ENCODE results near the gene NEB. TPM values are rescaled to one million over a fixed set of nuclear protein-coding genes. Genes with fewer than 3 reads are reported as not detected.
"Not testable (repeated sequence)": the region's sequence is repeated elsewhere in the genome, so short reads cannot be mapped to it uniquely, and the experiment has no call there.

The NEB gene
- total and polyA plus RNA-seq, 2 donors from 2014 or later: 0.88 to 1.6 TPM

- Histone ChIP-seq H3K4me1 (ENCODE audit: control insufficient read depth in 2 of 3, insufficient read depth in 2 of 3, low read depth in 1 of 3, low read length in 3 of 3) (no peaks in the 10 kb centered on the region), H3K9me3 (ENCODE audit: control insufficient read depth in 2 of 3, insufficient read depth in 1 of 3, low read length in 3 of 3) (no peaks in the 10 kb centered on the region), H3K4me3 (ENCODE audit: low read length in 3 of 3) (no peak overlapping the region), H3K36me3 (ENCODE audit: control insufficient read depth in 2 of 3, insufficient read depth in 3 of 3, low read length in 3 of 3) (no peaks in the 10 kb centered on the region), H3K27ac (ENCODE audit: low read depth in 2 of 2, low read length in 2 of 2) (no peak overlapping the region), H3K27me3 (ENCODE audit: control insufficient read depth, insufficient read depth, low read length) (no peaks in the 10 kb centered on the region), H3K9ac (ENCODE audit: low read length in 3 of 3) (no peak overlapping the region)
- no peak for FAIRE-seq
- no peak for TF ChIP-seq CTCF (IDR thresholded peaks at IDR 0.05; ENCODE audit: borderline replicate concordance, extremely low read depth, insufficient read depth)
- intact Hi-C loops (cut with DNase I): no loop called here
- DNase-seq: no peak
Measured at GRCh38 chr2:151567006-151567405, 167.3 kb downstream of the NEB start.

GRCh38 chr2:151562398-151562797, 171.9 kb downstream of the NEB start:
- DNase-seq (no peak), FAIRE-seq (no peak)
- TF ChIP-seq CTCF (IDR thresholded peaks at IDR 0.05; ENCODE audit: borderline replicate concordance, extremely low read depth, insufficient read depth): no peak
- Histone ChIP-seq H3K27me3 (ENCODE audit: control insufficient read depth, insufficient read depth, low read length) (no peaks in the 10 kb centered on the region), H3K4me1 (ENCODE audit: control insufficient read depth in 2 of 3, insufficient read depth in 2 of 3, low read depth in 1 of 3, low read length in 3 of 3) (no peaks in the 10 kb centered on the region), H3K9me3 (ENCODE audit: control insufficient read depth in 2 of 3, insufficient read depth in 1 of 3, low read length in 3 of 3) (no peaks in the 10 kb centered on the region), H3K4me3 (ENCODE audit: low read length in 3 of 3) (no peak overlapping the region), H3K27ac (ENCODE audit: low read depth in 2 of 2, low read length in 2 of 2) (no peak overlapping the region), H3K9ac (ENCODE audit: low read length in 3 of 3) (no peak overlapping the region), H3K36me3 (ENCODE audit: control insufficient read depth in 2 of 3, insufficient read depth in 3 of 3, low read length in 3 of 3) (no peaks in the 10 kb centered on the region)
- intact Hi-C loops (cut with DNase I): no loop called here

- Histone ChIP-seq H3K27ac (ENCODE audit: low read depth in 2 of 2, low read length in 2 of 2) (no peak overlapping the region), H3K4me1 (ENCODE audit: control insufficient read depth in 2 of 3, insufficient read depth in 2 of 3, low read depth in 1 of 3, low read length in 3 of 3) (no peaks in the 10 kb centered on the region), H3K36me3 (ENCODE audit: control insufficient read depth in 2 of 3, insufficient read depth in 3 of 3, low read length in 3 of 3) (no peaks in the 10 kb centered on the region), H3K27me3 (ENCODE audit: control insufficient read depth, insufficient read depth, low read length) (no peaks in the 10 kb centered on the region), H3K9me3 (ENCODE audit: control insufficient read depth in 2 of 3, insufficient read depth in 1 of 3, low read length in 3 of 3) (no peaks in the 10 kb centered on the region), H3K9ac (ENCODE audit: low read length in 3 of 3) (no peak overlapping the region), H3K4me3 (ENCODE audit: low read length in 3 of 3) (no peak overlapping the region)
- DNase-seq (peak in 2 of 5 donors; percentile 1 to 26), FAIRE-seq (no peak)
- no peak for TF ChIP-seq CTCF (IDR thresholded peaks at IDR 0.05; ENCODE audit: borderline replicate concordance, extremely low read depth, insufficient read depth)
- intact Hi-C loops (cut with DNase I): no loop called here
Measured at GRCh38 chr2:151560289-151560688, 174.0 kb downstream of the NEB start.

GRCh38 chr2:151559431-151559830, 174.8 kb downstream of the NEB start:
- H3K27ac ChIP-seq (ENCODE audit: low read depth in 2 of 2, low read length in 2 of 2); intact Hi-C loops (cut with DNase I); H3K4me1 ChIP-seq (ENCODE audit: control insufficient read depth in 2 of 3, insufficient read depth in 2 of 3, low read depth in 1 of 3, low read length in 3 of 3); H3K9ac ChIP-seq (ENCODE audit: low read length in 3 of 3); H3K9me3 ChIP-seq (ENCODE audit: control insufficient read depth in 2 of 3, insufficient read depth in 1 of 3, low read length in 3 of 3); DNase-seq; H3K27me3 ChIP-seq (ENCODE audit: control insufficient read depth, insufficient read depth, low read length); H3K4me3 ChIP-seq (ENCODE audit: low read length in 3 of 3); H3K36me3 ChIP-seq (ENCODE audit: control insufficient read depth in 2 of 3, insufficient read depth in 3 of 3, low read length in 3 of 3); FAIRE-seq: not testable (repeated sequence)

- intact Hi-C loops (cut with DNase I); H3K4me3 ChIP-seq (ENCODE audit: low read length in 3 of 3); H3K9ac ChIP-seq (ENCODE audit: low read length in 3 of 3); H3K27ac ChIP-seq (ENCODE audit: low read depth in 2 of 2, low read length in 2 of 2); DNase-seq; H3K9me3 ChIP-seq (ENCODE audit: control insufficient read depth in 2 of 3, insufficient read depth in 1 of 3, low read length in 3 of 3); H3K27me3 ChIP-seq (ENCODE audit: control insufficient read depth, insufficient read depth, low read length); FAIRE-seq; H3K36me3 ChIP-seq (ENCODE audit: control insufficient read depth in 2 of 3, insufficient read depth in 3 of 3, low read length in 3 of 3); H3K4me1 ChIP-seq (ENCODE audit: control insufficient read depth in 2 of 3, insufficient read depth in 2 of 3, low read depth in 1 of 3, low read length in 3 of 3): not testable (repeated sequence)
Measured at GRCh38 chr2:151557883-151558282, 176.4 kb downstream of the NEB start.

All from kidney (tissue), 14 donors.